ENCODE measurements around the gene RFTN1. TPM values are rescaled to one million over a fixed set of nuclear protein-coding genes. Genes with fewer than 3 reads are reported as not detected.

Gene RFTN1
- total RNA-seq, 1 donor from 2014 or later, result 0.96 TPM

DNA sequence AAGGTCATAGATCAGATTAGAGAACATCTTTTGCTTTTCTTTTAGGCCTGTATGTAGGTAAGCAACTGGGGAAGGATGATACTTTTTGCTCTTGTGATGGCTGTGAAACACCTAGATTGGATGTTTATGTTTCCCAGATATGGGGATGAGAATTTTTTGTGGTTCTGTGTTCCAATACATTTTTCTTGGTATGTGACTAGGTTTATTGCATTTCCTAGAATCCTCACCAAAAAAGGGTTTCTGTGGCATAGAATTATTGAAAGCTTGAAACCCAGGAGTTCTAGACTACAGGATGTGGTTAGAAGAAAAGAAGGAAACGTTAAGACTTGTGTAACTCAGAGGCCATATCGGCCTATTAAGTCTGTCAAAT is 222.7 kb downstream of the RFTN1 start:
- no peak overlapping the region for H3K4me3 Mint-ChIP-seq (ENCODE audit: low read depth)
- H3K4me1 Mint-ChIP-seq (ENCODE audit: low read depth), result no peaks in the 10 kb centered on the region
- H3K9me3 Mint-ChIP-seq (ENCODE audit: low read depth), result peaks cover 4% of the 10 kb centered on the region
- no peak for DNase-seq (ENCODE audit: low spot score, unreplicated experiment)
- no peaks in the 10 kb centered on the region for H3K27me3 Mint-ChIP-seq
- TF ChIP-seq, protein P1, sequence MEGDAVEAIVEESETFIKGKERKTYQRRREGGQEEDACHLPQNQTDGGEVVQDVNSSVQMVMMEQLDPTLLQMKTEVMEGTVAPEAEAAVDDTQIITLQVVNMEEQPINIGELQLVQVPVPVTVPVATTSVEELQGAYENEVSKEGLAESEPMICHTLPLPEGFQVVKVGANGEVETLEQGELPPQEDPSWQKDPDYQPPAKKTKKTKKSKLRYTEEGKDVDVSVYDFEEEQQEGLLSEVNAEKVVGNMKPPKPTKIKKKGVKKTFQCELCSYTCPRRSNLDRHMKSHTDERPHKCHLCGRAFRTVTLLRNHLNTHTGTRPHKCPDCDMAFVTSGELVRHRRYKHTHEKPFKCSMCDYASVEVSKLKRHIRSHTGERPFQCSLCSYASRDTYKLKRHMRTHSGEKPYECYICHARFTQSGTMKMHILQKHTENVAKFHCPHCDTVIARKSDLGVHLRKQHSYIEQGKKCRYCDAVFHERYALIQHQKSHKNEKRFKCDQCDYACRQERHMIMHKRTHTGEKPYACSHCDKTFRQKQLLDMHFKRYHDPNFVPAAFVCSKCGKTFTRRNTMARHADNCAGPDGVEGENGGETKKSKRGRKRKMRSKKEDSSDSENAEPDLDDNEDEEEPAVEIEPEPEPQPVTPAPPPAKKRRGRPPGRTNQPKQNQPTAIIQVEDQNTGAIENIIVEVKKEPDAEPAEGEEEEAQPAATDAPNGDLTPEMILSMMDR (IDR thresholded peaks at IDR 0.05; ENCODE audit: unreplicated experiment), result no peak
- no peak overlapping the region for H3K27ac Mint-ChIP-seq
- H3K36me3 Mint-ChIP-seq (ENCODE audit: insufficient read depth), result peaks cover 22% of the 10 kb centered on the region

DNA sequence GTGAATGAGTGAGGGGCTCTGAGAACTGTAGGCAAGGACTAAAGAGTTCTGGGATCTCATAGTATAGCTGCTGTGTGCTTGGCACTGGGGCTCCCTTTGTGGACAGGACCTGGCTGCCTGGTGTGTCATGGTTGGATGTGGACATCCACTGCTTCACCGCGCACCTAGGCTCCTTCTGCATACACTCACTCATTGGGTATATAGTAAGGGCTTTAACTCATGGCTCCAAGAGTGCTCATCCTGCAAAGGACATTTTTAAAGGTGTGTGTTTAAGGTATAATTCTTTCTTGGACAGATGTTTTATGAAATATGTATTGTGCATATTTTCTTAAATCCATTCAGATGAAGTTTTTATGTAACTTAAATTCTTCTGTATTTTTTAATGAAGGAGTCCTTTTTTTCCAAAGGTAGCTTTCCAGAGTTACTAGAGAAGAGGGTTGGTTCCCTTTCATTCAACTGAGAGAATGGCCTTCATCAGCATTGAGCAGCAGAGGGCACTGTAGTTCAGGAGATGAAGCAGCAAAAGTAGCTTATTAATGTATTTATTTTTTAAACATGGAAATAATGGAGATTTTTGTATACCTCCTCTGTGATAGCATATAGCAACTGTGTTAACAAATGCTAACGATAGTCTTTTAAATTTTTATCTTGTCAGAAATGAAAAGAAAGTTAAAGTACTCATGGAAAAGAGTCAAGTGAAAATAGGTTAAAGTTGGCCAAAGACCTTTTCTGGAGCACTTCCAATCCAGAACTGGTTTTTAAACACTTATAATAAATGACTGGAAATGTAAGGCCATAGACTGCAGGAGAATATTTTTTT is 223.3 kb downstream of the RFTN1 start:
- Mint-ChIP-seq H3K9me3 (ENCODE audit: low read depth) (peaks cover 4% of the 10 kb centered on the region), H3K4me1 (ENCODE audit: low read depth) (no peaks in the 10 kb centered on the region), H3K27ac (no peak overlapping the region), H3K36me3 (ENCODE audit: insufficient read depth) (peaks cover 16% of the 10 kb centered on the region), H3K4me3 (ENCODE audit: low read depth) (no peak overlapping the region), H3K27me3 (no peaks in the 10 kb centered on the region)
- no peak for DNase-seq (ENCODE audit: low spot score, unreplicated experiment)
- TF ChIP-seq, protein P1 (IDR thresholded peaks at IDR 0.05; ENCODE audit: unreplicated experiment), result peak; percentile 87

DNA sequence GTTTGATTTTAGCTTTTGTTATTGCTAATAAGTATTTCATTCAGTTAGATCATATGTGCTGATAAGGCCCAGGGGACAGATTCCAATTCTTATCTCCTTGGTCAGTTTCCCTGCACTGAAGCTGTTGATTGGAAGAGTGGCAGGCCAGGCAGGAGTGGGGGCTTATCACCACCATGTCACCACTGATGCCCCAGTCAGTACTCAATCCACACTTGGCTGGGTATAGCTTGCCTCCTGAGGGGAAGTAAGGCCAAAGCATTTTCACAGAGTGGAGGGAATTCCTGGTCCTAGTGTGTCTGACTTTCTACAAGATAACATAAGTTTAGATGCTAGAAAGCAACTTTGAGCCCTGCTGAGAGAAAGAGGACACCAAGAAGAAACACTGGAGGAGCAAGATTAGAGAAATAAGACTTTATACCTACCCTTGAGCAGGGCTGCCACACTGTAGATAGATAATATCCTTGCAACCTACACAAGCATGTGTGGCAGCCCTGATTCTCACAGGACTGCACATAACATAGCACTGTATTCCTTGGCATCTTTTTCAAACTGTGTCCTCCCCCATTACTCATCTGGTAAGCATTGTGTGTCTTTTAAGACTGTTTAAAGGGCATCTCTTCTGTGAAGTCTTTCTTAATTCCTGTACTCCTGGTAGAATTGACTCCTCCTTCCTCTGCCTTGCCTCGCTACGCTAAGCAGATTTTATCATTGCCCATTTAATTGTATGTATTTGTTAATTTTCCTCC is 224.2 kb downstream of the RFTN1 start:
- peaks cover 4% of the 10 kb centered on the region for H3K9me3 Mint-ChIP-seq (ENCODE audit: low read depth)

DNA sequence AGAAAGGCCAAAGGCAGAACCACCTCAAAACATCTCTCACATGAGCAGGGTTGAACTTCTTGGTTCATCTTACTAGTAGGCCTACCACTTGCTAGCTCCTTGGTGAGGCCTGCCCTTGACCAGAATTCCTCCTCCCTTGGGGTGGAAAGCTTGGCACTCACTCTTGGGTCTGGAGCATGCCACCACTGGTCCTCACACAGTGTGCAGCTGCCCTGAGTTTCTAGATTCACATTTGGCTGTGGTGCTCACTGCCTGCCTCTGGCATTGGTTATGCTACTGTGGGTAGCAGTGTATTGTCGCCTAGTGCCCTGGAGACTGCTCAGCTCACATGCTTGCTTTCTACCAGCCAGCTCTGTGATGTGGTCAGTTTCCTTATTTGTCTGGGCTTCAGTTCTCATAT is 224.8 kb downstream of the RFTN1 start:
- Mint-ChIP-seq H3K27me3 (no peaks in the 10 kb centered on the region), H3K9me3 (ENCODE audit: low read depth) (peaks cover 4% of the 10 kb centered on the region), H3K4me1 (ENCODE audit: low read depth) (no peaks in the 10 kb centered on the region), H3K4me3 (ENCODE audit: low read depth) (no peak overlapping the region), H3K27ac (no peak overlapping the region), H3K36me3 (ENCODE audit: insufficient read depth) (peaks cover 9% of the 10 kb centered on the region)
- DNase-seq (ENCODE audit: low spot score, unreplicated experiment), result no peak
- TF ChIP-seq, protein P1 (IDR thresholded peaks at IDR 0.05; ENCODE audit: unreplicated experiment), result no peak

More for the DNA sequence above, 224.2 kb downstream of the RFTN1 start:
- Mint-ChIP-seq H3K27ac (no peak overlapping the region), H3K36me3 (ENCODE audit: insufficient read depth) (peaks cover 11% of the 10 kb centered on the region), H3K4me3 (ENCODE audit: low read depth) (no peak overlapping the region), H3K27me3 (no peaks in the 10 kb centered on the region), H3K4me1 (ENCODE audit: low read depth) (no peaks in the 10 kb centered on the region)
- no peak for DNase-seq (ENCODE audit: low spot score, unreplicated experiment)
- TF ChIP-seq, protein P1 (IDR thresholded peaks at IDR 0.05; ENCODE audit: unreplicated experiment), result no peak

DNA sequence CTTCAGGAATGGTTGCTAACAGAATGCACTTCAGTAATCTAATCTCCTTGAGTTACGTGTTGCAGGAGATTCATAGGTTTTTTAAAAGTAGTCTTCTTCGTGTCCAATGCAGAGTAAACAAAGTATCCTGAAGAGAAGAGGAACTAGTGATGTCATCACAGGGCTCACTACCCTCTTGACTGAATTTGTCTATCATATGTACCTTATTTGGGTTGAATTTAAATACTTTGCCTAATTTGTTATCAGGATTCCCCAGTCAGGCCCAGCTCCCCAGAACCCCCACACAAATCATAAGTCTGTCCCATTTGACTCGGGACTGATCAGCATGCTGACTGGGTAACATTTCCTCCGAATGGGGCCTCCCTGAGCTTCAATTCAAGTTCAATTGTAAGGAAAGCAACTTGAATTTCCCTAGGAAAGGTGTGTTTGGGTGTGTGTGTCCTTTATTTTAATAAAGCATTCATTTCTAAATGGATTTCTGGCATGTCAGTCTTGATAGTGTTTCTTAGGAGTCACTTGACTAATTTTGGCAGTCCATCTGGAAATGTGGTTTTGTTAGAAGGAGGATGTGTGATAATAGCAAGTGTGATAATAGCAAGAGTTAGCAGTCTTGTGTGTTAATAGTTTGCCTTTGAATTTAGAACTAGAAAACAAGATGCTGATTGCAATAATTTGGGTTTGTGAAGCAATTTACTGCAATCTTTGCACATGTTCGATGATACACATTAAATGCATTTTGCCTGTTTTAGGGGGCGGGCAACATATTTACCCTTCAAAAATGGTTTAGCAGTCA is 226.6 kb downstream of the RFTN1 start:
- Mint-ChIP-seq H3K4me3 (ENCODE audit: low read depth) (no peak overlapping the region), H3K4me1 (ENCODE audit: low read depth) (no peaks in the 10 kb centered on the region), H3K36me3 (ENCODE audit: insufficient read depth) (peaks cover 4% of the 10 kb centered on the region), H3K9me3 (ENCODE audit: low read depth) (no peaks in the 10 kb centered on the region), H3K27me3 (no peaks in the 10 kb centered on the region), H3K27ac (no peak overlapping the region)
- DNase-seq (ENCODE audit: low spot score, unreplicated experiment), result no peak
- TF ChIP-seq, protein P1 (IDR thresholded peaks at IDR 0.05; ENCODE audit: unreplicated experiment), result no peak
